ENCODE measurements around the gene ARAP1.

The ARAP1 gene

GRCh38 chr11:72652873-72653630 is 99.2 kb downstream of the ARAP1 start:
- DNase-seq, result no peak

GRCh38 chr11:72652133-72652532 is 100.1 kb downstream of the ARAP1 start:
- DNase-seq, result no peak

GRCh38 chr11:72649215-72649976 is 102.8 kb downstream of the ARAP1 start:
- no peak for DNase-seq

GRCh38 chr11:72648384-72649136 is 103.6 kb downstream of the ARAP1 start:
- DNase-seq, result no peak

GRCh38 chr11:72647882-72648281 is 104.3 kb downstream of the ARAP1 start:
- DNase-seq, result no peak

- DNase-seq, result no peak
These were observed 105.7 kb downstream of the ARAP1 start for GRCh38 chr11:72646472-72646871.

- no peak for DNase-seq
These were observed 106.2 kb downstream of the ARAP1 start for GRCh38 chr11:72646024-72646423.

- DNase-seq, result no peak
These were observed 108.7 kb downstream of the ARAP1 start for GRCh38 chr11:72643547-72643946.

GRCh38 chr11:72642884-72643522 is 109.2 kb downstream of the ARAP1 start:
- DNase-seq, result peak; percentile 50

- no peak for DNase-seq
These were observed 109.9 kb downstream of the ARAP1 start for GRCh38 chr11:72642043-72642883.

- DNase-seq, result no peak
These were observed 110.6 kb downstream of the ARAP1 start for GRCh38 chr11:72641522-72642042.

- no peak for DNase-seq
These were observed 112.5 kb downstream of the ARAP1 start for GRCh38 chr11:72639502-72640375.

- no peak for DNase-seq
These were observed 114.3 kb downstream of the ARAP1 start for GRCh38 chr11:72637926-72638325.

- no peak for DNase-seq
These were observed 115.0 kb downstream of the ARAP1 start for GRCh38 chr11:72637198-72637597.

- no peak for DNase-seq
These were observed 115.8 kb downstream of the ARAP1 start for GRCh38 chr11:72636376-72636775.

- no peak for DNase-seq
These were observed 116.3 kb downstream of the ARAP1 start for GRCh38 chr11:72635933-72636332.

- no peak for DNase-seq
These were observed 116.8 kb downstream of the ARAP1 start for GRCh38 chr11:72635309-72635915.

All from activated T-cell treated with anti-CD3 and anti-CD28 coated beads for 4 hours (primary cell).